Measurements from ENCODE around the gene SRXN1. TPM values are rescaled to one million over a fixed set of nuclear protein-coding genes. Genes with fewer than 3 reads are reported as not detected.
A peak's percentile ranks its signal among the peaks of the same experiment; 100 is the strongest.

The SRXN1 gene
- total and polyA plus RNA-seq, 2 experiments from 2014 or later = 58.6 to 94.1 TPM

DNA sequence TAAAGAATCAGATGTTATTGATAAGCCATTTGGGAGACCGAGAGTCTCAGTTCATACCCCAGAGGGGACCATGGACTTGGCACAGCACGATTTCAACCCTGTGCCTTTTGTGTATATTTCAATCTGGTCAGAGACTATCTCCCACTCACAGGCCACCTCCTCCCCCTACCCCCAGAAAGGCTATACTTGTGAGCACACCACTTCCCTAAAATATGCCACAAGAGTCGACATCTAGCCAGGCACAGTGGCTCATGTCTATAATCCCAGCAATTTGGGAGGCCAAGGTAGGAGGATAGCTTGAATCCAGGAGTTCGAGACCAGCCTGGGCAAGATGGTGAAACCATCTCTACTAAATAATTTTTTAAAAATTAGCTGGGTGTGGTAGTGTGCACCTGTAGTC, 29.3 kb downstream of the SRXN1 start:
- H3K27me3 ChIP-seq (replicated peaks; ENCODE audit: insufficient read depth) = peaks cover 31% of the 10 kb centered on the region
- no peaks in the 10 kb centered on the region for H3K9me2 ChIP-seq (ENCODE audit: insufficient read depth)
- 33 to 37% methylated on average over 4 of the region's 4 CpGs for WGBS, 2 experiments (ENCODE audit: low coverage in 1 of 2, low lambda C conversion rate in 2 of 2, missing lambda C conversion rate in 2 of 2)
- no peaks in the 10 kb centered on the region for H3K79me2 ChIP-seq (ENCODE audit: insufficient read depth)
- no peaks in the 10 kb centered on the region for H3K36me3 ChIP-seq (ENCODE audit: low read depth)
- H3K9me3 ChIP-seq (ENCODE audit: low read depth) = no peaks in the 10 kb centered on the region
- H3K9ac ChIP-seq = no peak overlapping the region
- no peak for DNase-seq
- H3F3A ChIP-seq (ENCODE audit: insufficient read depth) = no peaks in the 10 kb centered on the region
- H3K4me3 ChIP-seq = no peak overlapping the region
- H3K4me2 ChIP-seq (ENCODE audit: unreplicated experiment) = no peak overlapping the region
- H4K20me1 ChIP-seq (ENCODE audit: insufficient read depth) = no peaks in the 10 kb centered on the region
- TF ChIP-seq EZH2 (IDR thresholded peaks at IDR 0.05; ENCODE audit: insufficient read depth, poor library complexity, severe bottlenecking) (no peak), EZH2phosphoT487 (IDR thresholded peaks at IDR 0.05; ENCODE audit: insufficient read depth, low read depth) (no peak)
- H3K4me1 ChIP-seq (ENCODE audit: insufficient read depth) = peaks cover 7% of the 10 kb centered on the region; the same call in 1 of the 2 replicates
- no peak overlapping the region for H2AFZ ChIP-seq
- in situ Hi-C loops (cut with MboI) = no loop called here
- no peak overlapping the region for H3K27ac ChIP-seq

DNA sequence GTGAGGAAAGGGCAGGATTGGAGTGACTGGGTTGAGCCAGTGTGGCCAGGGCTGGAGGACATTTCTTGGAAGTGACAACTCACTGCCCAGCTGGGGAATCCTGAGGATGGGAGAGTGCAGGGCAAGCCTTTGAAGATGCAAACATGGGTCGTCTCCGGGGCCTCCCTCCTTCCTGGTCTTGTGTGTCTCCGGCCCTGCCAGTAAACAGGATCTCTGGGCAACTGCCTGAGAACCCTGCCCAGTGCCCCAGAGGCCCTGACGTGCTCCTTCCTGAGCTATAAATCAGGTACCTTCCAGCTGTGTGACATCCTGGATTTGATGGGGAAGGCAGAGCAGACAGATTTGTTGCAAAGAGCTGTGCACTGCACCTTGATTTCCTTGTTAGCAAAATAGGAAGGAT, 30.0 kb downstream of the SRXN1 start:
- in situ Hi-C loops (cut with MboI) = no loop called here
- Histone ChIP-seq H3K36me3 (ENCODE audit: low read depth) (no peaks in the 10 kb centered on the region), H3K27ac (no peak overlapping the region), H3K9me2 (ENCODE audit: insufficient read depth) (no peaks in the 10 kb centered on the region), H3K27me3 (replicated peaks; ENCODE audit: insufficient read depth) (peaks cover 31% of the 10 kb centered on the region), H3K79me2 (ENCODE audit: insufficient read depth) (no peaks in the 10 kb centered on the region), H3K4me1 (ENCODE audit: insufficient read depth) (peaks cover 7% of the 10 kb centered on the region; the same call in 1 of the 2 replicates), H3K4me3 (no peak overlapping the region), H4K20me1 (ENCODE audit: insufficient read depth) (no peaks in the 10 kb centered on the region), H3K9ac (no peak overlapping the region), H2AFZ (no peak overlapping the region), H3F3A (ENCODE audit: insufficient read depth) (no peaks in the 10 kb centered on the region), H3K4me2 (ENCODE audit: unreplicated experiment) (no peak overlapping the region), H3K9me3 (ENCODE audit: low read depth) (no peaks in the 10 kb centered on the region)
- DNase-seq = no peak
- WGBS, 2 experiments (ENCODE audit: low coverage in 1 of 2, low lambda C conversion rate in 2 of 2, missing lambda C conversion rate in 2 of 2) = 3% methylated on average over 4 of the region's 4 CpGs
- no peak for TF ChIP-seq EZH2phosphoT487 (IDR thresholded peaks at IDR 0.05; ENCODE audit: insufficient read depth, low read depth)
- TF ChIP-seq EZH2 (IDR thresholded peaks at IDR 0.05; ENCODE audit: insufficient read depth, poor library complexity, severe bottlenecking) = no peak

DNA sequence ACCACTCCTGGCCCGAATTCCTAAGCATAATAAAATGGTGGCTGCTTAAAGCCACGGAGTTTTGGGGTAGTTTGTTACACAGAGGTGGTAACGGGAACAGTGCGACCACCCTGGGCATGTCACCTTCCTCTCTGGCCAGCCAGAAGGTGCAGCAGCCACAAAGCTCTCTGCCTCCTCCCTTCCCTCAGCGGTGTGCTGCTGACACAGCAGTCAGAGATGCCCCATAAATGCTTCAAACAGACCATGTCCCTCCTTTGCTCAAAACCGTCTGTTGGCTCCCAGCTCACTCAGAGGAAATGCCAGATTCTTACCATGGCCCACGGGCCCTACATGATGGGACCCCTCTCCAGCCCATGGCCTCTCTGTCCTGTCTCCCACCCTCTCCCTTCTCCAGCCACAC, 30.8 kb downstream of the SRXN1 start:
- in situ Hi-C loops (cut with MboI) = no loop called here
- Histone ChIP-seq H3F3A (ENCODE audit: insufficient read depth) (no peaks in the 10 kb centered on the region), H3K4me1 (ENCODE audit: insufficient read depth) (peaks cover 7% of the 10 kb centered on the region; the same call in 1 of the 2 replicates), H3K27me3 (replicated peaks; ENCODE audit: insufficient read depth) (peaks cover 35% of the 10 kb centered on the region), H3K9me3 (ENCODE audit: low read depth) (no peaks in the 10 kb centered on the region), H2AFZ (no peak overlapping the region), H3K9me2 (ENCODE audit: insufficient read depth) (no peaks in the 10 kb centered on the region), H3K36me3 (ENCODE audit: low read depth) (no peaks in the 10 kb centered on the region), H4K20me1 (ENCODE audit: insufficient read depth) (no peaks in the 10 kb centered on the region), H3K27ac (no peak overlapping the region), H3K9ac (no peak overlapping the region), H3K4me3 (no peak overlapping the region), H3K79me2 (ENCODE audit: insufficient read depth) (no peaks in the 10 kb centered on the region), H3K4me2 (ENCODE audit: unreplicated experiment) (no peak overlapping the region)
- WGBS, 2 experiments (ENCODE audit: low coverage in 1 of 2, low lambda C conversion rate in 2 of 2, missing lambda C conversion rate in 2 of 2) = 35 to 36% methylated on average over 7 of the region's 7 CpGs
- TF ChIP-seq EZH2 (IDR thresholded peaks at IDR 0.05; ENCODE audit: insufficient read depth, poor library complexity, severe bottlenecking) (no peak), EZH2phosphoT487 (IDR thresholded peaks at IDR 0.05; ENCODE audit: insufficient read depth, low read depth) (no peak)
- DNase-seq = no peak

DNA sequence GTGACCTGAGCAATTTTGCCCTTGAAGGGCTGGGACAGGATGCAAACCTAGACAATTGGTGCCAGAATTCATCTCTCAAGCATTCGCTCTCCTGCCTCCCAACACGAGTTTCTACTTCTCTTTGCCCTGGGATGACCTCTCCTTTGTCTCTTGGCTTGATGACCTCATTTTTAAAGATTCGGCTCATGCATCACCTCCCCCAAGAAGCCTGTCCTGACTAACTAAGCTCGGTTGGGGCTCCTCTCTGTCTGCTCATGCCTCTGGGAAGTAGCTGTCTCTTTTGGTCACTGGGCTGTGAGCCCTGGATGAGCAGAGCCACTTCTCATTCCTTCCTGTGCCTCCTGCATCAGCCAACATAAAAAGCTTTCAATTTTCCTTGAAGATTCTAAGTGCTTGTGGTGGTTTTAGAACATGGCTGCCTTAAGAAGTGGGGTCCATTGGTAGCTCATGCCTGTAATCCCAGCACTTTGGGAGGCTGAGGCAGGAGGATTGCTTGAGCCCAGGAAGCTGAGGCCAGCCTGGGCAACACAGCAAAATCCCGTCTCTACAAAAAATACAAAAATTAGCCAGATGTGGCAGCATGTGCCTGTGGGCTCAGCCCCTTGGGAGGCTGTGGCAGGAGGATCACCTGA, 31.8 kb downstream of the SRXN1 start:
- TF ChIP-seq EZH2phosphoT487 (IDR thresholded peaks at IDR 0.05; ENCODE audit: insufficient read depth, low read depth) (no peak), EZH2 (IDR thresholded peaks at IDR 0.05; ENCODE audit: insufficient read depth, poor library complexity, severe bottlenecking) (no peak)
- Histone ChIP-seq H4K20me1 (ENCODE audit: insufficient read depth) (no peaks in the 10 kb centered on the region), H2AFZ (no peak overlapping the region), H3K9me3 (ENCODE audit: low read depth) (no peaks in the 10 kb centered on the region), H3K4me1 (ENCODE audit: insufficient read depth) (peaks cover 7% of the 10 kb centered on the region; the same call in 1 of the 2 replicates), H3K79me2 (ENCODE audit: insufficient read depth) (no peaks in the 10 kb centered on the region), H3K4me2 (ENCODE audit: unreplicated experiment) (no peak overlapping the region), H3K36me3 (ENCODE audit: low read depth) (no peaks in the 10 kb centered on the region), H3K9ac (no peak overlapping the region), H3K27ac (0 out of 2 replicates have a peak overlapping the region, but pooled peaks have one; percentile 25), H3F3A (ENCODE audit: insufficient read depth) (no peaks in the 10 kb centered on the region), H3K9me2 (ENCODE audit: insufficient read depth) (no peaks in the 10 kb centered on the region), H3K4me3 (no peak overlapping the region), H3K27me3 (replicated peaks; ENCODE audit: insufficient read depth) (peaks cover 39% of the 10 kb centered on the region)
- DNase-seq = peak; percentile 81
- WGBS, 2 experiments (ENCODE audit: low coverage in 1 of 2, low lambda C conversion rate in 2 of 2, missing lambda C conversion rate in 2 of 2) = 22 to 24% methylated on average over 5 of the region's 5 CpGs
- in situ Hi-C loops (cut with MboI) = no loop called here
